ENCODE data around the gene CSMD2.

The CSMD2 gene

GRCh38 chr1:34002810-34003209, 162.2 kb downstream of the CSMD2 start:
- H3K4me3 ChIP-seq (ENCODE audit: low read length in 2 of 2) = no peak overlapping the region
- H3K4me1 ChIP-seq (ENCODE audit: control insufficient read depth, insufficient read depth, low read length) = no peaks in the 10 kb centered on the region
- no peak overlapping the region for H3K9ac ChIP-seq (ENCODE audit: low read length in 2 of 2)
- no peak overlapping the region for H3K27ac ChIP-seq (ENCODE audit: low read length)
- H3K36me3 ChIP-seq (ENCODE audit: control insufficient read depth in 2 of 2, insufficient read depth in 2 of 2, low read length in 2 of 2) = no peaks in the 10 kb centered on the region
- peaks cover 0 to 2% of the 10 kb centered on the region in 2 donors for H3K27me3 ChIP-seq (ENCODE audit: control insufficient read depth in 1 of 2, insufficient read depth in 2 of 2, low read length in 2 of 2)
- no peaks in the 10 kb centered on the region for H3K9me3 ChIP-seq (ENCODE audit: control insufficient read depth in 2 of 2, low read length in 2 of 2)

DNA sequence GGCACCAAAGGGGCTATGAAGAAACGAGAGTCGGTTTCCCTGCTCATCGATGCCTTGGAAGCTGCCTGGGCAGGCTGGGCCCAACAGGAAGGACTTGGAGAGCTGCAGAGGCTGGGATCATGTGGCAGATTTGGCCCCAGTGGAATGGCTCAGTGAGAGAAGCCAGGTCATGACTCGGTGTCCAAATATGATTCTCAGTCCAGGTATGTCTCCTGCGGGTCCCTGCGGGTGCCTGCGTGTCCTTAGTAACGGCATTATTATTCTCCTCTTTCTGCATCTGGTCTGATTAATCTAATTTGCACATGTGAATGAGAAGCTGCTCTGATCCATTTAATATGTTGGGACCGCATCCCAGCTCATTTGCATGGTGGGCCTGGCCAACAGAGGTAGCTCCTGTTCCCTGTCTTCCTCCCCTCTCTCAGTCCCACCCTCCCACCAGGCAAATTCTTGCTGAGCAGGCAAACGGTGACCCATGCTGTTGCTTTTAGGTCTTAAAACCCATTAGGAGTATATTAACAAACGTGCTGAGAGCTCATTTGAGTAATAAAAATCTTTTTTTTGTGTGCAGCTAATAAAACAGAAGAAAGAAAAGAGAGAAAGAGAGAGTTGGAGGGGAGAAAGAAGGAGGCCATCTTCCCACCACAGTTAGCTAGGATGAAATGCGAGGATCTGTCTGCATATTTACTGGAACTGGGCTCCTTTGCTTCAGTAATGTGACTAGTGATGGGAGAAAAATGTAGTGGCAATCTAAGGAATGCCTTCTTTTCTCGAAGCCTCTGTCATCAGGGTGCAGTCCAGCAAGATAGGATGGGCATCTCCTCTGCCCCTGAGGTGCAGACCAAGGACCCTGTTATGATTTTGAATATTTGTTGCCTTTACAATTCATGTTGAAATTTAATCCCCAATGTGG, 167.6 kb downstream of the CSMD2 start:
- peaks cover 0 to 4% of the 10 kb centered on the region in 2 donors for H3K27me3 ChIP-seq (ENCODE audit: control insufficient read depth in 1 of 2, insufficient read depth in 2 of 2, low read length in 2 of 2)
- no peaks in the 10 kb centered on the region for H3K36me3 ChIP-seq (ENCODE audit: control insufficient read depth in 2 of 2, insufficient read depth in 2 of 2, low read length in 2 of 2)
- H3K27ac ChIP-seq (ENCODE audit: low read length) = no peak overlapping the region
- no peak overlapping the region for H3K9ac ChIP-seq (ENCODE audit: low read length in 2 of 2)
- no peaks in the 10 kb centered on the region for H3K4me1 ChIP-seq (ENCODE audit: control insufficient read depth, insufficient read depth, low read length)
- no peaks in the 10 kb centered on the region for H3K9me3 ChIP-seq (ENCODE audit: control insufficient read depth in 2 of 2, low read length in 2 of 2)
- H3K4me3 ChIP-seq (ENCODE audit: low read length in 2 of 2) = no peak overlapping the region

- no peaks in the 10 kb centered on the region for H3K36me3 ChIP-seq (ENCODE audit: control insufficient read depth in 2 of 2, insufficient read depth in 2 of 2, low read length in 2 of 2)
- no peaks in the 10 kb centered on the region for H3K9me3 ChIP-seq (ENCODE audit: control insufficient read depth in 2 of 2, low read length in 2 of 2)
- H3K4me1 ChIP-seq (ENCODE audit: control insufficient read depth, insufficient read depth, low read length) = no peaks in the 10 kb centered on the region
- H3K4me3 ChIP-seq (ENCODE audit: low read length in 2 of 2) = no peak overlapping the region
- H3K27ac ChIP-seq (ENCODE audit: low read length) = no peak overlapping the region
- H3K9ac ChIP-seq (ENCODE audit: low read length in 2 of 2) = no peak overlapping the region
- H3K27me3 ChIP-seq (ENCODE audit: control insufficient read depth in 1 of 2, insufficient read depth in 2 of 2, low read length in 2 of 2) = peaks cover 0 to 5% of the 10 kb centered on the region in 2 donors
These were observed 168.7 kb downstream of the CSMD2 start for GRCh38 chr1:33996281-33996680.

DNA sequence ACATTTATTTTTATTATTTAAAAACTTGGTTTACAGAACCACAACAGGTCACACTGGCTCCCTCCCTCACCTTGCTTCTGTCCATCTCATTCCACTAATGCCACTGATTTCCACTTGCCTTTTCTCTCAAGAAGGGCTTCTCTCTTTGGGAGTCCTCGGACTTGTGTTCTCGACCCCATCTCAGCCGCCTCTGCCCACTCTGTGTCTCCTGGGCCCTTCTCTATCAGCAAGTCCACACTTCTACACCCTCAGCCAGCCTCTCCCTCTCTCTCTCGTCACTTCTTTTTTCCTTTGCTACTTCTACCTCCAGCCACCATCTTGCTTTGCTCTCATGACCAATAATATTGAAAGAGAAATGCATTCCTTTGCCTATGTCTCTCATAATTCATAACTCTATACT, 171.7 kb downstream of the CSMD2 start:
- Histone ChIP-seq H3K27ac (ENCODE audit: low read length) (no peak overlapping the region), H3K4me1 (ENCODE audit: control insufficient read depth, insufficient read depth, low read length) (no peaks in the 10 kb centered on the region), H3K27me3 (ENCODE audit: control insufficient read depth in 1 of 2, insufficient read depth in 2 of 2, low read length in 2 of 2) (peaks cover 0 to 7% of the 10 kb centered on the region in 2 donors), H3K4me3 (ENCODE audit: low read length in 2 of 2) (no peak overlapping the region), H3K36me3 (ENCODE audit: control insufficient read depth in 2 of 2, insufficient read depth in 2 of 2, low read length in 2 of 2) (no peaks in the 10 kb centered on the region), H3K9ac (ENCODE audit: low read length in 2 of 2) (no peak overlapping the region), H3K9me3 (ENCODE audit: control insufficient read depth in 2 of 2, low read length in 2 of 2) (no peaks in the 10 kb centered on the region)

DNA sequence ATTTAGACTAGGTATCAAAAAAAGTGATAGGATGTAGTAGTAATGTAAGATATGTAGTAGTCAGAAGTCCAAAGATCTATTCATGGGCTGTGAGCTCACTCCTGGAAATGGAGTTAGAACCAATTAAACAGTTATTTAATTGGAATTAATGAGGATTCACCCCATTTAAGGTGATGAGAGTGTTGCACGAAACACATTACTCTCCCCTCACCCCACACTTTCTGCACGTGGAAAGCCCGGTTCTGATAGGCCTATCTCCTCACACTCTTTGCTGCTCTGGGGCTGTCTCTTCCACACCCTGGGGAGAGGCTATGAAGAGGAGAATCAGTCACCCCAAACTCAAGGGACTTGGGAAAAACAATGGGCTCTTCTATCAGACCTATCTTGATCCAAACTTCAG, 174.7 kb downstream of the CSMD2 start:
- no peak overlapping the region for H3K27ac ChIP-seq (ENCODE audit: low read length)
- H3K27me3 ChIP-seq (ENCODE audit: control insufficient read depth in 1 of 2, insufficient read depth in 2 of 2, low read length in 2 of 2) = peaks cover 2 to 5% of the 10 kb centered on the region in 2 donors
- peaks cover 15% of the 10 kb centered on the region for H3K4me1 ChIP-seq (ENCODE audit: control insufficient read depth, insufficient read depth, low read length)
- H3K9me3 ChIP-seq (ENCODE audit: control insufficient read depth in 2 of 2, low read length in 2 of 2) = no peaks in the 10 kb centered on the region
- no peaks in the 10 kb centered on the region for H3K36me3 ChIP-seq (ENCODE audit: control insufficient read depth in 2 of 2, insufficient read depth in 2 of 2, low read length in 2 of 2)
- no peak overlapping the region for H3K9ac ChIP-seq (ENCODE audit: low read length in 2 of 2)
- no peak overlapping the region for H3K4me3 ChIP-seq (ENCODE audit: low read length in 2 of 2)

DNA sequence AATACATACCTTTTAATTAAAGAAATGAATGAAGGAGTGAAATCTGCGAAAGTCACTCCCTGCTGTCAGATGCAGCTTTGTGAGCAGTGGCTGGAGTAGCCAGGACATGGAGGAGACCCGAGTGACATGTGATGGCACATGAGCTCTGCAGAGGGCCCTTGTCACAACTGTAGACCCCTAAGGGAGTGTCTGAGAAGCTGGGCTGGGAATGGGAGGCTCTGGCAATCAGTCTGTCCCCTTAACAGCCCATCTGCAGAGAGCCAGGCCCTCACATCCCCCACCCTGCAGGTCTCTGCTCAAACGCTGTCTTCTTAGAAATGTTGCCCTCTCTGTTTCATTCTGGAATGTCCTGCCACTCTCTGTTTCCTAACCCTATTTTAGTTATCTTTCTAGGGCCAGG, 176.9 kb downstream of the CSMD2 start:
- Histone ChIP-seq H3K4me1 (ENCODE audit: control insufficient read depth, insufficient read depth, low read length) (peaks cover 20% of the 10 kb centered on the region), H3K36me3 (ENCODE audit: control insufficient read depth in 2 of 2, insufficient read depth in 2 of 2, low read length in 2 of 2) (no peaks in the 10 kb centered on the region), H3K9ac (ENCODE audit: low read length in 2 of 2) (no peak overlapping the region), H3K27ac (ENCODE audit: low read length) (no peak overlapping the region), H3K27me3 (ENCODE audit: control insufficient read depth in 1 of 2, insufficient read depth in 2 of 2, low read length in 2 of 2) (peaks cover 2 to 3% of the 10 kb centered on the region in 2 donors), H3K9me3 (ENCODE audit: control insufficient read depth in 2 of 2, low read length in 2 of 2) (no peaks in the 10 kb centered on the region), H3K4me3 (ENCODE audit: low read length in 2 of 2) (no peak overlapping the region)

- Histone ChIP-seq H3K9ac (ENCODE audit: low read length in 2 of 2) (no peak overlapping the region), H3K9me3 (ENCODE audit: control insufficient read depth in 2 of 2, low read length in 2 of 2) (no peaks in the 10 kb centered on the region), H3K4me3 (ENCODE audit: low read length in 2 of 2) (peak overlapping the region in 1 of 2 donors; percentile 15), H3K27ac (ENCODE audit: low read length) (peak overlapping the region; percentile 60), H3K27me3 (ENCODE audit: control insufficient read depth in 1 of 2, insufficient read depth in 2 of 2, low read length in 2 of 2) (peaks cover 2 to 10% of the 10 kb centered on the region in 2 donors), H3K4me1 (ENCODE audit: control insufficient read depth, insufficient read depth, low read length) (peaks cover 20% of the 10 kb centered on the region), H3K36me3 (ENCODE audit: control insufficient read depth in 2 of 2, insufficient read depth in 2 of 2, low read length in 2 of 2) (no peaks in the 10 kb centered on the region)
These were observed 178.5 kb downstream of the CSMD2 start for GRCh38 chr1:33986390-33987095.

DNA sequence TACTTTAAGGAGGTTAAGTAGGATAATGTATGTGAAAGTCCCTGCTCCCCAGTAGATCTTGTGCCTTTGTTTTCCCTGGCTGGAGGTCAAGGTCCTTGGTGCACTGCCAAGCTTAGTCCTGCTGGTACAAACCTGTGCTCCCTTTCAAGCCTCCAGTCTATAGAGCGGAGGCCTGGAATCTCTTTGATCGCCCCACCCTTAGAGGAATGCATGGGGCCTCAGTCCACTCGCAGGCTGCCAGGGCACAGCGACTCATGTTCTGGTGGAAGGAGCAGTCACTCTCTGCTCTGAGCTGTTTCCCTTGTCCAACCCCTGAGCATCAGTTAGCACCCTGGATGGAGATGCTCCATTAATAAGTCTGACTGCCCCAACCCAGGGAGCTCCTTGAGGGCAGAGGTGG, 179.4 kb downstream of the CSMD2 start:
- H3K27ac ChIP-seq (ENCODE audit: low read length) = peak overlapping the region; percentile 60
- H3K9me3 ChIP-seq (ENCODE audit: control insufficient read depth in 2 of 2, low read length in 2 of 2) = no peaks in the 10 kb centered on the region
- H3K4me1 ChIP-seq (ENCODE audit: control insufficient read depth, insufficient read depth, low read length) = peaks cover 20% of the 10 kb centered on the region
- peaks cover 2 to 10% of the 10 kb centered on the region in 2 donors for H3K27me3 ChIP-seq (ENCODE audit: control insufficient read depth in 1 of 2, insufficient read depth in 2 of 2, low read length in 2 of 2)
- peak overlapping the region in 1 of 2 donors; percentile 15 for H3K4me3 ChIP-seq (ENCODE audit: low read length in 2 of 2)
- H3K36me3 ChIP-seq (ENCODE audit: control insufficient read depth in 2 of 2, insufficient read depth in 2 of 2, low read length in 2 of 2) = no peaks in the 10 kb centered on the region
- no peak overlapping the region for H3K9ac ChIP-seq (ENCODE audit: low read length in 2 of 2)

DNA sequence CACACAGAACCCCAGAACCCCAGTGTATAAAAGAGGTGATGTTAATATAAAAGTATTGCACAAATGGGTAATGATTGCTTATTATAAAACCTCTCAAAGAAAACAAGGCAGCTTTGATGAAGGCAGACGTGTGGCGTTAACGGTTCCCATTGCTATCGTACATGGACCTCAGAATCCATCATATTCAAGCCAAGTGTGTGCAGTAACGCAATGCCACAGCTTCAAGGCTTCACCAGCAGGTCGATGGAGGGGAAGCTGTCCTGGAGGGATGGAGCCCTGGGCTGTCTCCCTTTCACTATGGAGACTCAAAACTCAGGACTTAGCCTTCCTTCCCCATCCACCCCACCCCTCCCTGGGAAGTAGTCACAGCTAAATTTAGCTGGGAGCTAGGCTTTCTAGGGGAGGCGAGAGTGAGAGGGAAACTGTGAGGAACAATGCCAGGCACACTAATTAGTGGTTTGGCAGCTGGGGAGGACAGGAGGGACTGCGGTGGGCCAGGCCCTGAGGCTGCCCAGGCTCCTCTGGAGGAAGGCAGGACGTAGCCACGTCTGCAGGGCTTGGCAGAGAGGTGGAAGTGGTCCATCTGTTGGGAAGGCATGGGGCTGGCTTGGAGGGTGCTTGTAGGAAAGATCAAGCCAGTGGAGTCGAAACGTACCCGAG, 180.0 kb downstream of the CSMD2 start:
- no peaks in the 10 kb centered on the region for H3K36me3 ChIP-seq (ENCODE audit: control insufficient read depth in 2 of 2, insufficient read depth in 2 of 2, low read length in 2 of 2)
- peak overlapping the region; percentile 60 for H3K27ac ChIP-seq (ENCODE audit: low read length)
- no peaks in the 10 kb centered on the region for H3K9me3 ChIP-seq (ENCODE audit: control insufficient read depth in 2 of 2, low read length in 2 of 2)
- H3K4me3 ChIP-seq (ENCODE audit: low read length in 2 of 2) = no peak overlapping the region
- H3K9ac ChIP-seq (ENCODE audit: low read length in 2 of 2) = no peak overlapping the region
- peaks cover 2 to 8% of the 10 kb centered on the region in 2 donors for H3K27me3 ChIP-seq (ENCODE audit: control insufficient read depth in 1 of 2, insufficient read depth in 2 of 2, low read length in 2 of 2)
- peaks cover 20% of the 10 kb centered on the region for H3K4me1 ChIP-seq (ENCODE audit: control insufficient read depth, insufficient read depth, low read length)

DNA sequence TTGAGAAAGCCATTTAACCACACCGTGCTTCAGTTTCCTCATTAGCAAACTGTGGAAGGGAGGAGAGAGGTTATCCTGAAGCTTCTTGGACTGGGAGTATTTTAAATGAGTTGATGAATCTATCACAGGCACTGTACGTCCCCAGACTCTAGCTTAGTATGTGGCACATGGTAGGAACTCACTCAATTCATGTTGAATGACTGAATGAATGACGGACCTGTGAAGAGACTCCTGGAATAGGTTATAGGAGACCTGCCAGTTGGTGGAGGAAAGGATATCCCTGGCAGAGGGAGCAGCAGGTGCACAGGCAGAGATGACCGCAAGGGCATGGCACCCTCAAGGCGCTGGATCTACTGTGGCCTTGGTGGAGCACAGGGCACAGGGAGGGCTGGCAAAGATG, 182.6 kb downstream of the CSMD2 start:
- Histone ChIP-seq H3K36me3 (ENCODE audit: control insufficient read depth in 2 of 2, insufficient read depth in 2 of 2, low read length in 2 of 2) (no peaks in the 10 kb centered on the region), H3K27me3 (ENCODE audit: control insufficient read depth in 1 of 2, insufficient read depth in 2 of 2, low read length in 2 of 2) (peaks cover 0 to 17% of the 10 kb centered on the region in 2 donors), H3K9me3 (ENCODE audit: control insufficient read depth in 2 of 2, low read length in 2 of 2) (no peaks in the 10 kb centered on the region), H3K27ac (ENCODE audit: low read length) (no peak overlapping the region), H3K9ac (ENCODE audit: low read length in 2 of 2) (no peak overlapping the region), H3K4me1 (ENCODE audit: control insufficient read depth, insufficient read depth, low read length) (peaks cover 20% of the 10 kb centered on the region), H3K4me3 (ENCODE audit: low read length in 2 of 2) (no peak overlapping the region)
